Activated CD4-positive, alpha-beta T cell treated with anti-CD3 and anti-CD28 coated beads, Interleukin-2, amount 50 U/mL, for 16 hours (primary cell): ENCODE results near the gene FADS1.

Experiments
- DNase-seq: peaks from one replicate; pipeline ENCODE4 v3.0.0-alpha.2; 2020

FADS1 gene

DNA sequence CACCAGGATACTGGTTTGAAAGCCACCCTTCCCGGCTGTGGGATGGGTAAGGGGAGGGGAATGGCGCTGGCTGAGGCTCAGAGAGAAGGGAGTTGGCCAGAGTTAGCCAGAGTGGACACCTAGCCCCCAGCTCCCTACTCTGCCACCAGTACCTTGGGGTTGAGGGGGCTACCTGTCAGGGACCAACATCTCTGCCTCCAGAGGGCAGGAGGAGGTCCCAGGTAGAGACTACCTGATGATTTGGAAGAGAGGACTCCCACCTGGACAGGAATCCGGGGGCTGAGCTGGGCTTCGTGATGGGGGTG lies 60.7 kb downstream of the FADS1 start:
- DNase-seq = no peak

GRCh38 chr11:61754534-61755482 lies 62.0 kb downstream of the FADS1 start:
- DNase-seq = no peak

DNA sequence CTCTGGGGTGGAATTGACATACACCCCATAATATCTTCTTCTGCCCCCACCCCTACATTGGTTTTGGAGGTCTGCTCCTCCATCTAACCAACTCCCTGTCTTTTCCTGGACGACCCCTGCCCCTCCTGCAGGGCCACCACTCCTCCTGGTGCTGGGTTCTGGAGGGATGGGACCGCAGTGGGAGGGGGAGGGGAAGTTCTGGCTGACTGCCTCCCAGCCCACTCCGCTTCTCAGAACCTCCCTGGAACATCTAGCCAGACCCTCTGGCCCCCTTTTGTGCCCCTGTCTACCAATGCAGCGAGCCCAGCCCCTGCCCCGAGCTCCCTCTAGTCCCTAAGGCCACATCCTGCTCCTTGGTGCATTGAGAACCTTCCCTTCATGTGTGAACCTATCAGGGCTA lies 63.1 kb downstream of the FADS1 start:
- DNase-seq = no peak

DNA sequence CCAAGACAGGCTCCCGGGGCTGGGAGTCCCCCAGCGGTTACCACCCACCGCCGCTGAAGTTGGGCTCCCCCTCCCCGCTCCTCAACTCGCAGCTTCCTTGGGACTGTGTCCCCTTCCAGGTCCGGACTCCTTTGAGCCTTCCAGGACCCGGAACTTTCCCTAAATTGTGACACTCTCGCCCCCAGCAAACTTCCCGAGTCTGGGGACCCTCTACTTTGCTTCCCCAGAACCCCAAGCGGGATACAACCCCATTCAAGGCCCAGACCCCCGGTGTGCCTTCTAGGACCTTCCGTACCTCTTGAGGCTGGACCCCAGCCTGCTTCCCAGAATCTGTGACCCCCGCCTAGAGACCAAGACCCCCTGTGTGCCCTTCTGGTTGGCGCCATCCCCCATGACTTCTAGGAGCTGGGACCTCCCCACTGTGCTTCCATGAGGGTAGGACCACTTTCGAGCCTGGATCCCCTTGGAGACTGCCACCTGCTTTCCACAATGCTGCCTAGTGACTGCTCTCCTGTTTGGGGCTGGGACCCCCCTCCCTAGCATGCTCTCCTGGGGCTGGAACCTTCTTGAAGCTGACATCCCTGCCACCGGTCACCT lies 63.8 kb downstream of the FADS1 start:
- DNase-seq = no peak

GRCh38 chr11:61752117-61752924 lies 64.5 kb downstream of the FADS1 start, which contains the start of gene MYRF:
Gene MYRF, plus strand, starts transcription at chr11:61752636. Its CDS starts 109 bp downstream, at chr11:61752745.
- peak; percentile 47 for DNase-seq

GRCh38 chr11:61751384-61751783 lies 65.4 kb downstream of the FADS1 start:
- no peak for DNase-seq

GRCh38 chr11:61750631-61751273 lies 66.1 kb downstream of the FADS1 start:
- no peak for DNase-seq
